GM19328 (cell line): ENCODE data around the gene TRPM2.

ENCODE experiments used
- ATAC-seq: cut with Tn5 transposase; IDR thresholded peaks from one replicate; pipeline ENCODE4 v1.9.1; 2021; ENCODE audit warnings: mild to moderate bottlenecking, moderate library complexity; ENCODE audit not compliant: unreplicated experiment

Gene TRPM2

DNA sequence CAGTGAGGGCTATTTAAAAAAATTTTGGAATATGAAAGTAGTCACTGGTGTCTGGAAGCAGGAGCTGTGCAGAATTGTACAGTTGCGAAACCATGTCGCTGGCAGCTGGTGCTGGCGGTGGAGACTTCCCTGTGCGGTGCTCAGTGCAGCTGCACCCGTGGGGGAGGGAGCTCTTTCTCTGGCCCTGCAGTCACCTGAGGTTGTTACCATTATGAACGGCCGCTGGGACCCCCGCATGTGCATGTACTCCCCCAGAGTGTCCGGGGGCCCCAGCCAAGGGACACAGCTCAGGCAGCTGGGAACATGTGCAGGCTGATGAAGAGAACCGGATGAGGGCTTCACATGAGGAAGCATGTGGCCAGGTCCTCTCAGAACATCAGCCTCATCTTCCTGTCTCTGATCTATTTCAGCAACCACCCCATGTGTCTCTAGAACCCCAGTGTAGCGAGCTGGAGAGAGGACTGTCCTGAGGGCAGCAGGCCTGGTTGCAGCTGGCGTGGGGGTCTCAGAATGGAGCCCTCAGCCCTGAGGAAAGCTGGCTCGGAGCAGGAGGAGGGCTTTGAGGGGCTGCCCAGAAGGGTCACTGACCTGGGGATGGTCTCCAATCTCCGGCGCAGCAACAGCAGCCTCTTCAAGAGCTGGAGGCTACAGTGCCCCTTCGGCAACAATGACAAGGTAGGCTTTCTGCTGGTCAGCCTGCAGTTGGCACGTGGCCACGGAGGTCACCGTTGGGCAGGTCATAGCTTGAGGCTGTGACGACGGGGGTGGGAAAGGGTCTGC lies at the start of gene TRPM2:
Gene TRPM2 (plus strand): TSS at position 431 of the 780 bp plus-strand sequence. CDS start 80 bp downstream, at position 511.
- no peak for ATAC-seq

DNA sequence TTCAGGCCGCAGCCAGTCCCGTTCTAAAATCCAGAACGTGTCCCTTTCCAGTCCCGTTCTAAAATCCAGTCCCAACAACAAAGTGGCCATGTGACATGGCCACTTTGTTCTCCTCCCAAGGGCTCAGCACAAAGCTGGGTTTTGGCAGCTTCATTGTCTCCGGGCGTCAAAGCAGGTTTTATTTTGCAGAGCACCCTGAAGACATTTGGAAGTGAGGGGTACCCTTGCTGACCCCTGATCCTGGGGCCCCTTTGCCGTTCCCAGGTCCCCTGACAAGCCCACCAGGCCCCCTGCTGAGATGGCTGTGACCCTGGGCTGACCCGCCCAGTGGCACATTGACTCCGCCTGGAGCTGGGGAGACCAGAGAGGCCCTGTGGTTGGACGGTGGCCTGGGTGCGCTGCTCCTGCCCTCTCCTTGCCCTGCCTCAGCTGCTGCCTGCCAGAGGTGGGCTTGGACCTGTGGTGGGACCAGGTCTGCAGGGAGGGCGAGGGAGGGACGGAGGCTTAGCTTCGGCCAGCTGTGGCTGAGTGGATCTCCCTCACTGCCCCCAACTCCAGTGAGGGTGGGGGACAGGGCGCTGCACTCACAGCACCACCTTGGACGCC lies 49.3 kb upstream of the TRPM2 start:
- no peak for ATAC-seq

DNA sequence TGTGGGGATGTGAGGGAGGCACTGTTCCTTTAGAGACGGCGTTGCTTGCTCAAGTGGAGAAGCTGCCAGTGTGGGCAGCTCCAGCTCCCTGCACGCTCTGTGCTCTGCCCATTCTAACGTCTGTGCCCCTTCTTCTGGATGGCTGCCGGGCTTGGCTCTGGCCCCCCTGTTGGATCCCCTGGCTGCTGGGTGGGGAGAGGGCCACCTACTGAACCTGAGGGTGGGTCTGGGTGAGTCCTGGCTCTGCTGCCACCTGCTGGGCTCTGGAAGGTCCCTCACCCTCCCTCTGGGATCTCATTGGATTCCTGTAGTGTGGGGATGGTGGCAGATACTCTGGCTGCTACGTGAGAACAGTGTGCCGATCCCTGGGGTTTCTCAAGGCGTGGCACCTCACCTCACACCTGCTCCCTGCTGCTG lies 48.5 kb upstream of the TRPM2 start:
- no peak for ATAC-seq

DNA sequence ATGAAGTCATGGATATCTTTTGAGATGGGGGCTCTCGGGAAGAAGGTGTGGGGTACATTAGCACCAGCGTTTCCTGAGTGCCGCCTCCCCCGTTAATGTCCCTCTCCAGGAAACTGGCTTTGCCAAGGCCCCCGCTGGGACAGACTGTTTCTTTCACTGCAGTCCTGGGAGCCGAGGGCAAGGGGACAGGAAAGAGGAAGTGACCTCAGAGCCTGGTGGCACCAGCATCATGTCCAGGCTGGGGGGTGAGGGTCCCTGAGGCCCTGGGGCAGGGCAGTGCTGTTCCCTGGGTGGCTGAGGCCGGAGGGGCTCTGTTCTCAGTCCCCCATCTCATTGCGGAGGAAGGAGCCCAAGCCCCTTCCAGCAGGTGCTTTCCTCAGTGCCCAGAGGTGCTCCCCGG lies 47.7 kb upstream of the TRPM2 start:
- no peak for ATAC-seq

DNA sequence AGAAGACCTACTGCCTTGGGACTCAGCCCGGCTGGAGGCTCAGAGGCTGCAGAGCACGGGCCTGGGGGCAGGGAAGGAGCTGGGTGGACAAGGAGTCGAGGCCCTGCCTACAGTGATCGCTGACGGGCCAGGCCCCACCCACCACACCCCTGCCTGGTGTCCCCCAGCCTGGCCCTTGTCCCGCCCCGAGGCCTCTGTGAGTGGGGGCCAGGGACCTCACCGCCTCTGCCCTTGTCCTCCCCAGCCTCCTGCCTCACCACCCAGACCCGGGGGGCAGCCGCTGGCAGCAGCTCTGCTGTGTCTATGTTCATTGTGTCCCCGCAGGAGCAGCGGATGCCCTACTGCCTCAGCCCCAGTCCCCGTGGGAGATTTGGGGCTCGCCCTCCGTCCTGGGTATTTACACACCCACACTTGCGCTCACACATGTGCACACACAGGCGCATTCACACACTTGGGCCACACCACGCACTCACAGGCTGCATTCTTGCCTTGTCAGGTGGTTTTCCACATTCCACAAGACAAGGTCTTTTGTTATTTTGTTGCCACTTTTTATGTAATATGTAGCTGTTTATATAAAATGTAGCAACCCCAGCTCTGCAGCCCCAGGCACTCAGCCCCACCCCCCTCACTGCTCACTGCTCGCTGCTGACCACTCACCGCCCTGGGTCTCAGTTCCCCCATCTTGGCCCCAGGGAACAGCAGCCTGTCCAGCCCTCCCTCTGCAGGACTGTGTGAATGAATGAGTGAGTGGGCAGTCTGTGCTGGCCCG lies 46.3 kb upstream of the TRPM2 start:
- no peak for ATAC-seq

DNA sequence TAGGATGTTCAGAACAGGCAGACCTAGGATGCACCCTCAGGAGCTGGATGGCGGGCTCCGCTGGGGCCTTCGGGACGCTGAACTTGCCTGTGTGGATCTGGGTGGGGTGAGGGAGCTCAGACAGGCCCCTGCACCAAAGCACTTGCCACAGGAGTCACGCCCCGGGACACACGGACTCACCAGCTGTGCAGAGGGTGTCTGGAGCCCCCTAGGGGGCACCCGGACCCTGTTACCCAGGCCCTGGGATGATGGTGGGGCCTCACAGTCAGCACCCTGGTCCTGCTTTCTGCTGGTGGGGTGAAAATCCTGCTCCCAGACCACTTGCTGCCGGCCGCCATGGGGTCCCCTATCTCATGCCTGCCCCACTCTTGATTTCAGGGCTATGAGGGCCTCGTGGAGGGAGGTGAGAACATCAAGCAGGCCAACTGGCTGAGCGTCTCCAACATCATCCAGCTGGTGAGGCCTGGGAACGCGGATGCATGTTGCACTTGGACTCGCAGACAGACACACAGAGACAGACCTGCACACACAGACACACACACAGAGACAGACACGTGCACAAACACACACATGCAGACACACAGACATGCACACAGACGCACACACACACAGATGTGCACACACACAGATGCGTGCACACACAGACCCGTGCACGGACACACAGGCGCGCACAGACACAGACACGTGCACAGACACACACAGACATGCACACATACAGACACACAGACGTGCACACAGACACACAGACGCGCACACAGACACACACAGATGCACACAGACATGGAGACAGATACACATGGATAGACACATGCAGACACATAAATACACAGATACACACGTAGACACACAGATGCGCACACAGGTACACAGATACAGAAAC lies 42.6 kb upstream of the TRPM2 start:
- no peak for ATAC-seq

DNA sequence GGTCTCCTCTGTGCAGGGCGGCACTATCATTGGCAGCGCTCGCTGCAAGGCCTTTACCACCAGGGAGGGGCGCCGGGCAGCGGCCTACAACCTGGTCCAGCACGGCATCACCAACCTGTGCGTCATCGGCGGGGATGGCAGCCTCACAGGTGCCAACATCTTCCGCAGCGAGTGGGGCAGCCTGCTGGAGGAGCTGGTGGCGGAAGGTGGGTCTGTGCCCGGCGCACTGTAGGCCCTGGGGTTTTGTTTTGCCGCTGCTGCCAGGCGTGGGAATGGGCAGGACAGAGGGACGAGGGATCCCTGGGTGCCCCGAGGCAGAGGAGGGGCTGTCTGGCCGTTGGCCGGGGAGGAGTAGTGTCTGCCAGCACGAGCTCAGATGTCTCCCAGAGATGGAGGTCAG lies 41.3 kb upstream of the TRPM2 start:
- no peak for ATAC-seq

DNA sequence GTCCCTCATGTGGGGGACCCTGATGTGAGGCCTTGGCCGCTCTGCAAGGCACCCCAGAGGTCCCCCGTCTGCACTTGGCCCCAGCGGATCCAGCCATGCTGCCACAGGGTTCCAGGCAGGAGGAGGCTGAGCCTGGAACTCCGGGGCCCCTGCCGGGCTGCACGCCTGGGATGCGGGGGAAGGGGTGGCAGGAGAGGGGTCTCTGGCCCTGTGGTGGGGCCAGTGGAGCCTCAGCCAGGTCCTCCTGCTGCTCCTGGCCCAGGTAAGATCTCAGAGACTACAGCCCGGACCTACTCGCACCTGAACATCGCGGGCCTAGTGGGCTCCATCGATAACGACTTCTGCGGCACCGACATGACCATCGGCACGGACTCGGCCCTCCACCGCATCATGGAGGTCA lies 40.7 kb upstream of the TRPM2 start:
- no peak for ATAC-seq

DNA sequence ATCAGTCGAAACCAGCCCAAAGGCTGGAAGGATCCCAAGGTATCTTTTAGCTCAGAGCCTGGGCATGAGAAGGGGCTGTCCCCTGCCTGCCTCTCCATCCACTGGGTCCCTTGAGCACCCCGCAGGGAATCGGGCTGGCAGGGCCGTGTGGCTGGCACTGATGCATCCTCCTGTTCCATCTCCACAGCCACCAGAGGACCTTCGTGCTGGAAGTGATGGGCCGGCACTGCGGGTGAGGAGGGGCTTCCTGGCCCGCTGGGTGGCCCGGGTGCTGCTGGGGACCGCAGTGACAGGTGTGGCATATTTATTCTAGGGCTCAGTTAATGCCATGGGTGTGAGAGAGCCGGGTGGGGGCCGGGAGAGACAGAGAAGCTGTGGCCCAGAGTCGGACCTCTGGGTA lies 40.0 kb upstream of the TRPM2 start:
- no peak for ATAC-seq

DNA sequence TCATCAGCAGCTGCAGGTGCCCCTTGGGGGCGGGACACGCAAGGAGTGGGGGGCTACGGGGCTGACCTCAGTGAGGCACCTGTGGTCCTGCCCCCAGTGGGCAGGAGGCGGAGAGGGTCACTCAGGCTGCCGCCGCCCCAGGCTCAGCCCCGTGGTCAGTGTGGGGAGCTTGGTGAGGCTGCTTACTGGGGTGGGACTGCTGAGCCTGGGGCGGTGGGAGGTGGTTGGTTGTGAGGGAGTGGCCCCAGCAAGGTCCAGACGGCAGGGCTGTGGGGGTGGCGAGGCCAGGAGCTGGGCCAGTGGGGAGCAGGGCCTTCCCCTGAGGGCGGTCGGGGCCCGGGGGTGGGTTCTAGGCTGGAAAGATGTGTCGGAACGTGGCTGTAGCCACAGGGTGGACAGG lies 39.3 kb upstream of the TRPM2 start:
- ATAC-seq, result no peak

DNA sequence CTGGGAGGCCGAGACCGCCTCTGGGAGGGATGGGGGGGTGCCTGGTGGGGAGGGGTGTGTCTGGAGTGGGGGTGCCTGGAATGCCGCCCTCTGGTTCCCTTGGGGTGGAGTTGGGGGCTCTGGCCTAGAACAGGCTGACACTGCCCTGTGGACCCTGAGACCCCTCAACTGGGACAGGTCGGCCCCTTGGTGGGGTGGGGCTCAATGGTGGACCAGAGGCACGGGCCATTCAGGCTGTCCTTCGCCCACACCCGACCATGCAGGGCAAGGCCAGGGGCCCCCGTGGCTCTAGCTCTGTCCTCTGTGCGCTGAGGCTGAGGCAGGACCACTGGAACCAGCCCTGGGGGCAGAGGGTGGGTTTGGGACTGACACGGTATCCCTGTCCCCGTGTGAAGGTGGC lies 38.9 kb upstream of the TRPM2 start:
- ATAC-seq, result no peak

DNA sequence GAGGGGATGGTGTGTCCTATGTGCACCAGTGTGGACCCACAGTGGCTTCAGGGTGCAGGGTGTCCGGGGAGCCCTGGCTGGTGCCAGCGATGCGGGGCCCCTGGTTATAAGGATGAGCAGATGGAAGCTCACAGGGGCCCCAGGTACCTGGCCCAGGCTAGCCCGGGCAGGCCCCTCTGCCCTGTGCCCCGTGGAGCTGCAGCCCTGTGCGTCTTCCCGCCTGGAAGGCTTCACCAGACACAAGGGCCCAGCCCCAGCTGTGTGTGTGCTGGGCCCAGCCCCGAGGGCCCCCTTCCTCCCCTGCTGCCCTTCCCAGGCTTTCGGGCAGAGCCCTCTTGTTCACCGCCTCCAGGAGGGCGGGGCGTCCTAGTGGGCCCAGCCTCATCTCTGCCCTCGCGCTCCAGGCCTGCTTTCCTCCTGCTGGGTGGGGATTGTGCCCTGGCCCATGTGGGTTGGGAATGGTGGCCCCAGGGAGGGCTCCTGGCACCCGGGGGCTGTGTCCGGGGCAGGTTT lies 37.7 kb upstream of the TRPM2 start:
- no peak for ATAC-seq

DNA sequence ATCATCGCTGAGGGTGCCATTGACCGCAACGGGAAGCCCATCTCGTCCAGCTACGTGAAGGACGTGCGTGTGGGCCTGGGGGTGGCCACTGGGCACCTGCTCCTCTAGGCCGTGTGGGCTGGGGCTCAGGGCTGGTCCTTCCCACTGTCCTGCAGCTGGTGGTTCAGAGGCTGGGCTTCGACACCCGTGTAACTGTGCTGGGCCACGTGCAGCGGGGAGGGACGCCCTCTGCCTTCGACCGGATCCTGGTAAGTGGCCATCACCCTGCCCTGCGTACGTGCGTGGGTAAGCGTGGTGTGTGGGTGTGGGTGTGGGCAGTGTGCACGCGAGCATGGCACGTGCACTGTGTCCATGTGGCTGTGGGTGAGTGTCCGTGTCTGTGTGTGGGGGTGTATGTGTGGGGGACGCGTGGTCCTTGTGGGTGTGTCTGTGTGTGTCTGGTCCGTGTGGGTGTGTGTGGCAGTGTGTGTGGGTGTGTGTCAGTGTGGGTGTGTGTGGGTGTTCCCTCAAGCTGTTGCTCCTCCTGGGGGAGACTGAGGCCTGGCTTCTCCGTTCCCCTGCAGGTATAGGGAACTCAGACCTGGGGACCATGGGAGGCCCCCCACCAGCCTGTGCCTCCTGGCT lies 37.0 kb upstream of the TRPM2 start:
- ATAC-seq, result no peak

DNA sequence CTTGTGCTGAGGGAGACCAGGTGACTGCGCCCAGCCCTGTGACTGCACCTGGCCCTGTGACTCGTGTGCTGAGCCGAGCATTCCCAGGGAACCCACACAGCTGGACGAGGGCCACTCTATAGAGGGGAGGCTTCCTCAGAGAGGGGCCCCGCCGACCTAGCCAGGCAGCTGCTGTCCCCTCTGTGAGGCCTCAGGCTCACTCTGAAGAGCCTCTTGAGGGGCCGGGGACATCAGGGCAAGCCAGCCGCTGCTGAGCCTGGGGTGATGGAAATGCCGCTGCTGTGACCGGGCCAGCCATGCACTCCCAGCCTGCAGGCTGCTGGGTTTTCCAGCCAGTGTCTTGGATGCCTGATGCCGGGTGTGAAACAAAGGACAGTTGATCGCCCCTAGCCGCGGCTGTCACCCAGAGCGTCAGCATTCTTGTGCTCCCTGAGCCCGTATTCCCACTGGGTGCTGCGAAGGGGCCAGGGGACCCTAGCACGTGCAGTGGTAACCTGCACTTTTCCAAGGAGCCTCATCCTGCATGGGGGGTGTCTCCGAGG lies 36.1 kb upstream of the TRPM2 start:
- ATAC-seq, result no peak

DNA sequence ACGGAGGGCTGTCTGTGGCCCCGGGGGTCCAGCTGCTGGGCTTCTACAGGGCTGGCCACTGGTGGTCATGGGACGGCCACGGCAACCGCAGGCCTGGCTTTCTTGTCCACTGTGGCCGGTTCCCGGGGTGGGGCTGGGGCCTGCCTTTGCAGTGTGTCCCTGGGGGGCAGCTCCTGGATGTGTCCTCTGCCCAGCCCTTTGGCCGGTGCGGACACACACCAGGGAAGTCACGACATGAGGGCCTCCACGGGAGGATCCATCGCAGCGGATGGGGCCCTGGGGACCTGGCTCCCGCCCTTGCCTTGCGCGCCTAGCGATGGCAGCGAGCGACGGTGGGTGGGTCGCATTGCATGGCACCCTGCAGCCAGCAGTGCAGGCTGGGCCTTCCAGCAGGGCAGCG lies 35.5 kb upstream of the TRPM2 start:
- no peak for ATAC-seq

DNA sequence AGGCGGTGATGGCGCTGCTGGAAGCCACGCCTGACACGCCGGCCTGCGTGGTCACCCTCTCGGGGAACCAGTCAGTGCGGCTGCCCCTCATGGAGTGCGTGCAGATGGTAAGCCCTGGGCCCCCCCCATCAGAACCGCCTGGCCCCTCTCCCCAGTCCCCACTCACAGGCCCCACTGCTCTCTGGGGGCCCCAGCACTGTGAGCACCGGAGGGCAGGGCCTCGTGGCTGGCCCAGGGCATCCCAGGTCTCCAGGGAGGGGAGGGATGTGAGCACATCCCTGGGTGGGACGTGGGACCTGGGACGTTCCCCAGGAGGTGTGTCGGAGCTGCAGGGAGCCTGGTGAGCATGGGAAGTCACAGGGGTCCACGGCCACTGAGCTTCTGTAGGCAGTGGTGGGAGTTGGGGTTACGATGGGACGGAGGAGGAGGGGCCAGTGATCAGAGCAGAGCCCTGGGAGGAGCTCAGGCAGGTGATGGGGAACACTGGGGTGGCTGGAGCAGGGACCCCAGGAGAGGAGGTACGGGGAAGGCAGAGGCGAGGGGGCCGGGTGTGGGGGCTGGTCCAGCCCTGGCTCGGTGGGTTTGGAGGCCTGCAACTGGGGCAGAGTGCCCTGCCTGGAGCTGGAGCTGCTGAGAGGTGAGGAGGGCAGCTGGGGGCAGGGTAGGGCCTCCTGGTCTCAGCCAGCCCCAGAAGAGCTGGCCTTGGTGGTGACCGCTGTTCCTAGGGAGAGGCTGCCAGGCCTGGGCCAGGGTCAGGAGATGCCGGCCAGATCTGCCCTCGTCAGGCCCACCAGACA lies 34.7 kb upstream of the TRPM2 start:
- no peak for ATAC-seq

DNA sequence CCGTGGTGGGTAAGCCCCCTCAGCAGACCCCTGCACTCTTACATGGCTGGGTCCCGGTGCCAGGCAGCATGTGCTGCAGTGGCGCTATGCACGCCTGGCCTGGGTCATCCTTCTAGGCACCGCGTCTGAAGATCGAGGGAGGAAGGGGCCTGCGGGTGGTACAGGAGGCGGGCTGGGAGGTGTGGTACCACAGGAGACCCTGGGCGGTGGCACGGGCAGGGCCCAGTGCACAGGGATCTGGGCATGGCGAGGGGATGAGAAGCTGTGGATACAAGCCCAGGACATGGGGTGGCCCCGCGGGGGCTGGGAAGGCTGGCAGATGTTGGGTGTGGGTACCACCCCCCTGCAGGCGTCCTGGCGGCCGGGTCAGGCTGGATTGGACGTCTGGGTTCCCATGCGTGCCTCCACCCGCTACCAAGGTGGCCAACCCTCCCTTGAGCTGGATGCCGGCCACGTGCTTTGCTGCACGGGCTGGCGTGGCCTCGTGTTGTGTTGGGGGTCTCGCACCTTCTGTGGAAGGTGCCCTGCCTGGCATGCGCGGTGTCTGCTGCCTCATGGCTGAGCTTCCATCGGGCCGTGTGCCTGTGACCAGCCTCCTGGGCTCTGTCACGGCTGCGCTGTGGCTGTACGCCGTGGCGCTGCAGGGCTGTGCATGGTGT lies 33.9 kb upstream of the TRPM2 start:
- ATAC-seq, result no peak

DNA sequence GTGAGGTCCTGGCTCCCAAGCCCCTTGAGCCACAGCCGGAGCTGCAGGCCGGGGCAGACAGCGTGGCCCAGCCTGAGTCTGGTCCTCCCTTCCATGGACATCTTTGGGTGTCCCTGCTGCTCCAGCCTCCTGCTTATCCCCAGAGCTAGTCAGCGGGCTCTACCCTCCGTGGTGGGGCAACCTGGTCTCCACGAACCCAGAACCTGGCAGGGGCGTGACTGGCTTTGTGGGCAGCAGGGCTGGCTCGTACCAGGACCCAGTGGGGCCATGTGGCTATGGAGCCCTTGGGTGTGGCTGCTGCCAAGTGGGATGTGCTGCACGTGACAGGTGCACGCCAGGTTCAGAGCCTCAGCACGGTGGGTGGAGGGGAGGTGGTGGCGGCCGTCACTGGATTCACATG lies 32.6 kb upstream of the TRPM2 start:
- no peak for ATAC-seq
